Measurements from ENCODE around the gene LINC00305.

DNA sequence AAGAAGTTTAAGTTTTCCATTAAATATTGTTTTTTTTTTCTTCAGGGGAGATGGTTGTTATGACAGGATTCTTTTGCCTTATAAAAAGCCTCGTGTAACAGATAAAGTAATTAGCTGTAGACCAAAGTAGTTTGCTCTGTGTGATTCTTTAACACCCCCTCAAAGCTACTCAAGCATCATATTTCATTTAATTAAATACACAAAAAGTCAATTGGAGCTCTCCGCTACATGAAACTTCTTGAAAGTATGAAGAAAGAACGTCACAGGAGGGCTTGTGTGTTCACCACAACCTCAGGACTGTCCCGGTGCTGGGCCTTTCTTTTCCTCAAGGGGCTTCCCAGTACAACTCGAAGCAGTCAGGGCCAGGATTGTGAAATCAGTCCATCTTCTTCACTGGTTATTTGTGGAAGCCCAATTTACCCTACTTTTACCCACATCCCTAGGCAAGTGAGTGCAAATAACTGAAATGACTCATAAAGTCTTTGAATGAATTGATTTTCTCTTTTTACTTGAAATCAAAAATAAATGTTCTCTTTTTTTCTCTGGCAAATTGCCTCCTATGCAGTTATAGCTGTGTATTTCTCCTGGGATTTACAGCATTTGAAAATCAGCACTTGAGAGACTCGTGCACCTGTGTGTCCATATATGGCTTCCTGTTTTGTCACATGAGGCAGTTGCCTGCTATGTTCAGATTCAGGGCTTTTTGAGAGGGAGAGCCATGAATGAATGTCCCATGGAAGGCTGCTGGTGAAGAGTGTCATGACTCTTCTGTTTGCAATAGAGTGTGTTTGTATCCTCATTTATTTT lies 48.6 kb downstream of the LINC00305 start:
- TF ChIP-seq POLR2AphosphoS5 (IDR thresholded peaks at IDR 0.05) (no peak), RAD21 (conservative IDR thresholded peaks at IDR 0.05) (no peak), SMC3 (conservative IDR thresholded peaks at IDR 0.05; ENCODE audit: poor library complexity) (no peak), EZH2 (IDR thresholded peaks at IDR 0.05; ENCODE audit: borderline replicate concordance, insufficient read depth, low read length, poor library complexity, severe bottlenecking) (no peak), TAF1 (IDR thresholded peaks at IDR 0.05; ENCODE audit: low read depth) (no peak)
- TF ChIP-seq, protein P1, sequence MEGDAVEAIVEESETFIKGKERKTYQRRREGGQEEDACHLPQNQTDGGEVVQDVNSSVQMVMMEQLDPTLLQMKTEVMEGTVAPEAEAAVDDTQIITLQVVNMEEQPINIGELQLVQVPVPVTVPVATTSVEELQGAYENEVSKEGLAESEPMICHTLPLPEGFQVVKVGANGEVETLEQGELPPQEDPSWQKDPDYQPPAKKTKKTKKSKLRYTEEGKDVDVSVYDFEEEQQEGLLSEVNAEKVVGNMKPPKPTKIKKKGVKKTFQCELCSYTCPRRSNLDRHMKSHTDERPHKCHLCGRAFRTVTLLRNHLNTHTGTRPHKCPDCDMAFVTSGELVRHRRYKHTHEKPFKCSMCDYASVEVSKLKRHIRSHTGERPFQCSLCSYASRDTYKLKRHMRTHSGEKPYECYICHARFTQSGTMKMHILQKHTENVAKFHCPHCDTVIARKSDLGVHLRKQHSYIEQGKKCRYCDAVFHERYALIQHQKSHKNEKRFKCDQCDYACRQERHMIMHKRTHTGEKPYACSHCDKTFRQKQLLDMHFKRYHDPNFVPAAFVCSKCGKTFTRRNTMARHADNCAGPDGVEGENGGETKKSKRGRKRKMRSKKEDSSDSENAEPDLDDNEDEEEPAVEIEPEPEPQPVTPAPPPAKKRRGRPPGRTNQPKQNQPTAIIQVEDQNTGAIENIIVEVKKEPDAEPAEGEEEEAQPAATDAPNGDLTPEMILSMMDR (IDR thresholded peaks at IDR 0.05; ENCODE audit: poor library complexity, severe bottlenecking), result no peak
